ENCODE measurements around the gene RBP7. TPM values are rescaled to one million over a fixed set of nuclear protein-coding genes. Genes with fewer than 3 reads are reported as not detected.
A peak's percentile ranks its signal among the peaks of the same experiment; 100 is the strongest.

The RBP7 gene
- total and polyA plus RNA-seq, 2 of the 4 experiments (the other 2 are of a cell fraction): 0.17 TPM; not detected in 1

DNA sequence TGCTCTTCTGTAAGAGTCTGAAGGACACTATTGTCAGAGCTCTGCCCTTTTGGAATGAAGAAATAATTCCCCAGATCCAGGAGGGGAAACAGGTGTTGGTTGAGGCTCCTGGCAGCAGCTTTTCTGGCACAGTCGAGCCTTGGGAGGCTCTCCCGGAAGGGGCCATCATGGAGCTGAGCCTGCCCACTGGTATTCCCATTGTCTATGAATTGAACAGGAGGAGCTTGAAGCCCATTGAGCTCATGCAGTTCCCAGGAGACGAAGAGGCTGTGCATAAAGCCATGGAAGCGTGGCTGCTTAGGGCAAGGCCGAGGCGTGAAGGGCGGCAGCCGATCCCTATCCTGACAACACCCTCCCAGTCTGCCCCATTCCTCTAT, 62.3 kb downstream of the RBP7 start:
- no peak overlapping the region for H2BK5ac ChIP-seq (ENCODE audit: low read depth, low read length, poor library complexity, severe bottlenecking)
- no peak overlapping the region for H3K4me3 ChIP-seq (ENCODE audit: insufficient read depth, low read depth, low read length)
- H3K27ac ChIP-seq (ENCODE audit: insufficient read depth, low read length): no peak overlapping the region
- POLR2A ChIA-PET (ENCODE audit: unreplicated experiment): no interaction called here
- no peak overlapping the region for H3K23ac ChIP-seq (ENCODE audit: low read depth, low read length)
- no peak overlapping the region for H2BK20ac ChIP-seq (ENCODE audit: low read depth, low read length)
- no peak overlapping the region for H3K56ac ChIP-seq (ENCODE audit: extremely low read depth, insufficient read depth, low read length)
- TF ChIP-seq RFX5 (IDR thresholded peaks at IDR 0.05; ENCODE audit: low read depth, low read length): no peak
- no peak overlapping the region for H3K4me2 ChIP-seq (ENCODE audit: low read depth, low read length)
- no peak overlapping the region for H4K8ac ChIP-seq (ENCODE audit: low read depth in 2 of 2, low read length in 2 of 2)
- DNase-seq (no peak), ATAC-seq (ENCODE audit: low read depth) (no peak)
- peaks cover 20% of the 10 kb centered on the region for H3K9me1 ChIP-seq (ENCODE audit: insufficient read depth, low read length)
- no peaks in the 10 kb centered on the region; the same call in 1 of the 2 replicates for H3K36me3 ChIP-seq (ENCODE audit: control insufficient read depth, insufficient read depth, low read length)
- 97% methylated on average over 6 of the region's 8 CpGs; no CpG with 5 or more reads in 1 of the 2 experiments for WGBS, 2 experiments (ENCODE audit: extremely low coverage in 2 of 2, insufficient read length in 1 of 2)
- BruUV-seq (replicated peaks): no TSS peak
- no peaks in the 10 kb centered on the region for H3K27me3 ChIP-seq (ENCODE audit: control insufficient read depth, insufficient read depth, low read length)
- CTCF ChIA-PET: interaction anchor here (0.7 kb wide), 1 partner anchor 13 kb away, joined by 3 read pairs; no protein-coding TSS in a partner anchor
- in situ Hi-C loops (cut with MboI; ENCODE audit: low sequenced_read_pairs): no loop called here
- no peak overlapping the region for H3K9ac ChIP-seq (ENCODE audit: low read depth, low read length)
- no peak overlapping the region for H3K14ac ChIP-seq (replicated peaks; ENCODE audit: low read depth, low read length)
- H2AFZ ChIP-seq (replicated peaks; ENCODE audit: low read length, poor library complexity): no peak overlapping the region
- intact Hi-C loops (cut with micrococcal nuclease): no loop called here
- peaks cover 51 to 89% of the 10 kb centered on the region in 2 experiments for H3K79me1 ChIP-seq (ENCODE audit: low read depth in 1 of 2, low read length in 2 of 2)
- no peak overlapping the region for H2BK120ac ChIP-seq (ENCODE audit: low read depth, low read length)
- H3K9me3 ChIP-seq (ENCODE audit: control insufficient read depth, insufficient read depth, low read length): no peaks in the 10 kb centered on the region
- 0 out of 2 replicates have a peak overlapping the region, but pooled peaks have one; percentile 33 for H2AK5ac ChIP-seq (ENCODE audit: low read depth, low read length)
- peaks cover 37% of the 10 kb centered on the region; the same call in 1 of the 2 replicates for H4K20me1 ChIP-seq (ENCODE audit: insufficient read depth, low read length)
- H3K4me1 ChIP-seq (ENCODE audit: control insufficient read depth, insufficient read depth, low read length): peaks cover 6% of the 10 kb centered on the region
- no peak overlapping the region for H2BK15ac ChIP-seq (ENCODE audit: low read depth, low read length)
- dilution Hi-C loops (cut with HindIII; ENCODE audit: low sequenced_read_pairs, unreplicated experiment): no loop called here
- H4K91ac ChIP-seq (ENCODE audit: insufficient read depth, low read depth, low read length): no peak overlapping the region
- no peak overlapping the region for H2AK9ac ChIP-seq (replicated peaks; ENCODE audit: low read depth, low read length, poor library complexity)
- no peak overlapping the region for H4K5ac ChIP-seq (ENCODE audit: low read depth, low read length)
- H3K4ac ChIP-seq (ENCODE audit: low read depth, low read length): no peak overlapping the region
- no peak overlapping the region for H3K18ac ChIP-seq (ENCODE audit: low read depth, low read length)
